ENCODE results near the gene HSPG2. TPM values are rescaled to one million over a fixed set of nuclear protein-coding genes. Genes with fewer than 3 reads are reported as not detected.

HSPG2 gene
- total RNA-seq, 1 experiment from 2014 or later: 70.4 TPM

DNA sequence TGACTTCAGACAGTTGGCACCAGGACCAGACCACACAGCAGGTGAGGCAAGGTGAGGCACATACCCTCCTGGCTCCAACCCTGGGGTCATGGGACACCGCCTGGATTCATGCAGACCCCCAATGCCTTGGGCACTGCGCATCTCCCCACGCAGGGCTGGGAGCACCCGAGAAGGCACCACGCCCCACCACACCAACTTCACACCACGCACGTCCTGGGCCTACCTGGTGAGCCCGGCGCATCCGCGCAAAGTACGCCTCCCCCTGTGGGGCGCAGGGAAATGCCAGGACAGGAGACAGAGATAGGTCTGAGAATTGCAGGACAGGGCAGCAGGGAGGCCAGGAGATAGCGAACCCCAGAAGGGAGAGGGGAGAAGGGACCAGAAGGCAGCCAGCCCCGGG, 66.5 kb downstream of the HSPG2 start:
- DNase-seq: no peak
- no peaks in the 10 kb centered on the region for H3K27me3 ChIP-seq
- no peaks in the 10 kb centered on the region for H3K9me3 ChIP-seq
- no peak overlapping the region for H3K4me3 ChIP-seq
- peaks cover 76% of the 10 kb centered on the region for H3K36me3 ChIP-seq

DNA sequence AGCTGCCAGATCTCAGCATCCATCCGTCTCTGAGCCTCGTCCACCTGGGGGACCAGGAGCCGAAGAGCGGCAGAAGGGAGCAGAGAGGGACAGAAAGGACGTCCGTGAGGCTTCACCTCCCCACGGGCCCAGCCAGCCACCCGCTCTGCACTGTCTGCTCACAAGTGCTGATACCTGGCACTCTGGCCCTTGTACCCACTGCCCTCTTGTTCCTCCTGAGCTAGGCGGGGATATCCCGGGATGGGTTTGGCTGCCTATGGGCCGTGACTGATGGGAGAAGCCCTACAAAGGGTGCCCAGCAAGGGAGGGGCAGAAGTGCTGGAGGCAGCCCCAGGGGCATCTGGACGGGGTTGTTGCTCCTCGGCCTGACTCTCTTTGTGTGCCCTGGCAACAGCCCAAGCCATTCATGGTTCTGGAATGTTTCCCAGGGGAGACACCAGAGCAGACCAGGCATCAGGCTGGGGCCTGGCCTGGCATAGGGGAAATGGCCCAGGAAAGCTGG, 67.4 kb downstream of the HSPG2 start:
- no peak overlapping the region for H3K4me3 ChIP-seq
- peak; percentile 93 for DNase-seq
- H3K36me3 ChIP-seq: peaks cover 75% of the 10 kb centered on the region
- H3K27me3 ChIP-seq: no peaks in the 10 kb centered on the region
- no peaks in the 10 kb centered on the region for H3K9me3 ChIP-seq

DNA sequence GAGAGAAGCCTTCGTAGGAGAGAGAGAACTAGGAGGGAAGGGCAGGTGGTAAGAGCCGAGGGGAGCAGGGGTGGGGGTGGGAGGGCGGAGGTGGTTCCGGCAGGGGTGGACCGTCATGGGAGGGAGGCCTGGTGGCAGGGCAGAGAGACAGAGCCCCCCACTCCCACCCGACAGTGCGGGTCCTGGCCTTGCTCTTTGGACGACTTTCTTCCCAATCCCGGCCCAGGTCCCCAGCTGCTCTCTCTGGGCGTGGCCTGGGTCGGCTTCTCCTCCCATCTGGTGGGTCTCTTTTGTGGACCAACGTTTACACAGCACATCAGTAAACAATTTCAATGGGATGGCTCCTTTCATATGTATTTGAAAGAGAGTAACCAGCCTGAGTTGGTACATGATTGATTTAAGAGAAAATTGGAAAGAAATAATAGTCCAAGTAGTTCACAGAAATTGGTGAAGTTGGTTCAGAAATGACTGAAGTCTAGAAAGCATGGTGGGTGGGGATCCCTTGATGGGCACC, 68.1 kb downstream of the HSPG2 start:
- peaks cover 75% of the 10 kb centered on the region for H3K36me3 ChIP-seq
- no peak for DNase-seq
- no peak overlapping the region for H3K4me3 ChIP-seq
- no peaks in the 10 kb centered on the region for H3K9me3 ChIP-seq
- no peaks in the 10 kb centered on the region for H3K27me3 ChIP-seq

DNA sequence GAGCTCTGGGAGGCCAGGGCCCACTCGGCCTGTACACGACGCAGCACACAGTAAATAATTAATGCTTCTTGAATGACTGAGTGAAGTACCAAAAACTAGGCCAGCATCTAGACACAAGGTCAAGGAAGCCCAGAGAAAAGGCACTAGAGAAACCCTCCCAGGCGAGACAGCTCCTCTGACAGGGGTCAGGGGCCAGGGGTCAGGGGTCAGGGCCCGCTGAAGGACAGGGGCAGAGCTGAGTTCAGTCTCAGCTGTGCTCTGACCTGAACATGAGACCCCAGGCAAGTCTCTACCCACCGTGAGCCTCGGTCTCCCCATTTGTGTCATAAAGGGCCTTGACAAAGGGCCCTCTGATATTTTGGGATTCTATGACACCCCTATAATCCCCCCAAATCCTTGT, 68.6 kb downstream of the HSPG2 start:
- H3K36me3 ChIP-seq: peaks cover 73% of the 10 kb centered on the region
- no peak for DNase-seq
- no peaks in the 10 kb centered on the region for H3K27me3 ChIP-seq
- no peak overlapping the region for H3K4me3 ChIP-seq
- no peaks in the 10 kb centered on the region for H3K9me3 ChIP-seq

DNA sequence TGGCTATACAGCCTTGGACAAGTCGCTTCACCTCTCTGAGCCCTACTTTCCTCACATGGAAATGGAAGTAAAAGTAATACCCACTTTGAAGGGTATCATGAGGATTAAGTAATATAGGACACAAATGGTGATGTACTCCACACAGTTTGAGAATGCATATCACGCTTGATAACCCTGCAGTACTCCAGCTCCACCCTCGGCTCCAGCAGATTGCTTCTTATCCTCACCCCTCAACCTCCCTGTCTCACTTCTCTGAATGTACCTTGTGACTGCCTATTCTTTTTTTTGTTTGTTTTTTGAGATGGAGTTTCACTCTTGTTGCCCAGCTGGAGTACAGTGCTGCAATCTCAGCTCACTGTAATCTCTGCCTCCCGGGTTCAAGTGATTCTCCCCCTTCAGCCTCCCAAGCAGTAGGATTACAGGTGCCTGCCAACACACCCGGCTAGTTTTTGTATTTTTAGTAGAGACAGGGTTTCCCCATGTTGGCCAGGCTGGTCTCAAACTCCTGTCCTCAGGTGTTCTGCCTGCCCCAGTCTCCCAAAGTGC, 69.6 kb downstream of the HSPG2 start:
- Histone ChIP-seq H3K27me3 (no peaks in the 10 kb centered on the region), H3K36me3 (peaks cover 65% of the 10 kb centered on the region), H3K4me3 (no peak overlapping the region), H3K9me3 (no peaks in the 10 kb centered on the region)
- no peak for DNase-seq

DNA sequence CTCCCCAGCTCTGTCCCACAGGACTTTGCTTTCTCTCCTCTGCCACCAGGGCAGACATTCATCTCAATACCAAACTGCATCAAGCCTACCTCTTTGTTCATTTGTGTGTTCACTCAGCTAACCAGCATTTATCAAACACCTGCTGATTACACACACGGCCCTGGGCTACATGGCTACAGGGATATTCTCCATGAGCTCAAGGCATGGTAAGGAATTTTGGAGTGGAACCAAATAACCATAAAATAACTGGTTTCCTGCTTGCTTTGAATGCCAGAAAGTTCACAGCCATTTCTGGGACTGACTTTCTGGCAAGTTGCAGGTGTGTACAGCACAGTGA, 70.4 kb downstream of the HSPG2 start:
- H3K36me3 ChIP-seq: peaks cover 62% of the 10 kb centered on the region

DNA sequence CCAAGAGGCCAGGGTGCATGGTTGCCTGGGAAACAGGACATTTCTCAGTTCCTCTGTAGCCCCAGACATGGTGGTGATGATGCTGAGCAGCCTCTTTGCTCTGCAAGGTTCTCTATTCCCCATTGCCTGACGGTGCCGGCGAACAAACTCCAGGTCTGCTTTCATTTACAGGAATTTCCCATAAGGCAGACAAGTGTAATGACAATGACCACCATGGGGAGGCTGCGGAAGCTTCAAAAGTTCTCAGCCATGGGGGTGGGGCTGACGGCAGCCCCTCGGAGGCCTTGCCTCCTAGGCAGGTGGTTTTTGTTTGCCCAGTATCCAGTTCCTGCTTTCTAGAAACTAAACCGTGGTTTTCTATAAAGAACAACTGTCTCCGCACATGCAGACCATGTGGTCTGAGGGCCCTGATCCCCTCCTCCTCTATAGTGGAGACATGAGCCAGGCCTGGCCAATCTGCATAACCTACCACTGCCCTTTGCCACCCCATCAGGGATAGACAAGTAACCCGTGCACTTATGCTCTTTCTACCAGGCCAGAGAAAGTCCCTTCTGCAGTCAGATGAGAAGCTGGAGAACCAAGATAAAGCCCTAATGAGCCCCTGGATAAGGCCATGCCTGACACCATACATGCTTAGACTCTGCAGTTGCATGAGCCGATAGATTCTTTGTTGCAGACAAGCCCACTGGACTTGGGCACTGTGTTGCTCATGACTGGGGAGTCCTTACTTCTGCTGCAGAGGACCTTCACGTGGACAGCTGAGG, 71.0 kb downstream of the HSPG2 start:
- no peak for DNase-seq
- no peaks in the 10 kb centered on the region for H3K9me3 ChIP-seq
- H3K4me3 ChIP-seq: no peak overlapping the region
- H3K27me3 ChIP-seq: no peaks in the 10 kb centered on the region
- peaks cover 64% of the 10 kb centered on the region for H3K36me3 ChIP-seq

More for the DNA sequence above, 70.4 kb downstream of the HSPG2 start:
- no peaks in the 10 kb centered on the region for H3K27me3 ChIP-seq
- no peaks in the 10 kb centered on the region for H3K9me3 ChIP-seq
- H3K4me3 ChIP-seq: no peak overlapping the region
- no peak for DNase-seq

DNA sequence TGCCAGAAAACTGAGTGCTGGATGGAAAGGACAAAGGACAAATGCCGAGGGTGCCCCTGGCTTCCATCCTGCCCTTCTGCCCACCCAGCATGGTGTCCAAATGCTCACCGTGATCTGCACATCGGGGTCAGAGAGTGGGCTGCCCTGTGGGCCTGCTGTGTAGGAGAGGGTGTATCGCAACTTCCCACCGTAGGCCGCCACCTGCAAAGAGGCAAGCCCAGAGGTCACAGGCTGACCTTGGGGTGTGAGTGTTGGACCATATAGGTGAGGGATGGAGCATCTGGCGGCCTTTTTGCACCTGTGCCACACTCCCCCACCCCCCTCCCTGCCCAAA, 71.5 kb downstream of the HSPG2 start:
- H3K36me3 ChIP-seq: peaks cover 67% of the 10 kb centered on the region
- no peak overlapping the region for H3K4me3 ChIP-seq
- H3K9me3 ChIP-seq: no peaks in the 10 kb centered on the region
- H3K27me3 ChIP-seq: no peaks in the 10 kb centered on the region
- DNase-seq: no peak

DNA sequence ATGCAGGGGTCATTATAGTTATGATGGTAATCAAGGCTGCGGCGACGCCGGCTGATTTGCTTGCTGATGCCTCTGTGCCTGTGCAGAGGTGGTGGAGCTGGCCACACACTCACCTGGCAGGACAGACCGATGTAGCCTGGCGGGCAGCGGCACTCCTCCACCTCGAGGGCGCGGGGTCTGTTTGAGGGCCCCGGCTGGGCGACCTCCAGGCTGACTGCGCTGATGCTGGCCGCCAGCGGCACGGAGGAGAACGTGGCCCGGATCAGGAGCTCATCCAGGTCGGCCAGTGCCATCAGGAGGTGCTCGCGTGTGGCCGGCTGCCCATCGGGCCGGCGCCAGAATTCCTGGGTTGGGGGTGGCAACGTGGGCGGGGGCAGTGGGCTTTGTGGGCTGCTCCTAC, 72.4 kb downstream of the HSPG2 start:
- Histone ChIP-seq H3K36me3 (peaks cover 69% of the 10 kb centered on the region), H3K27me3 (no peaks in the 10 kb centered on the region), H3K4me3 (no peak overlapping the region), H3K9me3 (no peaks in the 10 kb centered on the region)
- no peak for DNase-seq

DNA sequence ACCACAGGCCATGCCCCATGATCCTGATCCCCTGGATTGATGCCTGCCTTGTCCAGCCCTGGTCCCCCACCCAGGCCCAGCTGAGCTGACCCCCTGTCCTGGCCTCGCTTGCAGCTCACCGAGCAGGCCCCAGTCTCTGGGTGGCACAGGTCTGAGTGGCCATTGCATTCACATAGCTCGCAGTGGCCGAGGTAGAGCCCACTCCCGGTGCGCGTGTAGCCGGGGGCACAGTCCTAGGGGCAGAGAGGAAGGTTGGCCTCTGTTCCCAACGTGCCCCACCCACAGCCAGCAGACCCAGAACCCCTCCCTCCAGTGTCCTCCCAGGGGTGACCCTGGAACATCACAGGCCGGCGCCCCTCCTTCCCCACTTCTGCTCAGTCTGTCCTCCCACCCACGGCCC, 73.1 kb downstream of the HSPG2 start:
- H3K36me3 ChIP-seq: peaks cover 70% of the 10 kb centered on the region
- DNase-seq: no peak
- H3K27me3 ChIP-seq: no peaks in the 10 kb centered on the region
- H3K4me3 ChIP-seq: no peak overlapping the region
- no peaks in the 10 kb centered on the region for H3K9me3 ChIP-seq

DNA sequence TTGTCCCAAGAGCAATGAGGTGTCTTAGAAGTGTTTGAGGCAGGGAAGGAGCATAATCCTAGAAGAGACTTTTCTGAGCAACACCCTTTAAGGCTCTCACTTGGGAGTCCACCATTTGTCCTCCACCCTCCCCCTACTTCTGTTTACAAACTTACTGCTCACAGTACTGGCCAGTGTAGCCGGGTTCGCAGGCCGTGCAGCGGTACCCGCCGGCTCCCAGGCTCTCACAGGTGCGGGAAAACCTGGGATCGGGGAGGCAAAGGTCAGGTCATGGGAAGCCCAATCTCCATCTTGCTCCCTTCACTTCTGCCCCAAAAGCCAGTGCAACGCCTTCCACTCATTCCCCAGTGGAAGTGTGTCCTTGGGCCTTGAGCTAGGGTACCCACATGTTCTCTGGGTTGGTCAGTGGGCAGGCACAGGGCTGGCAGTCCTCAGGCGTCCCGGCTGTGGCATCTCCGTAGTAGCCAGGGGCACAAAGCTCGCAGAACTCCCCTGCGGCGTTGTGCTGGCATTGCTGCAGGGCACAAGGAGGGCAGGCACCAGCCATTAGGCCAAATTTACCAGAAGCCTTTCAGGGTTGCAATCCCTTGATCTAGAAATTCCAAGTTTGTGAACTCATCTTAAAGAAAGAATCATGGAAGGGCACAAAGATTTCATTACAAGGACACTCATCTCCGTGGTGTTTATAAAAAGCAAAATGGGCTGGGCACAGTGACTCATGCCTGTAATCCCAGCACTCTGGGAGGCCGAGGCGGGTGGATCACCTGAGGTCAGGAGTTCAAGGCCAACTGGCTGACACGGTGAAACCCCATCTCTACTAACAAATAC, 75.3 kb downstream of the HSPG2 start:
- Histone ChIP-seq H3K9me3 (no peaks in the 10 kb centered on the region), H3K36me3 (peaks cover 79% of the 10 kb centered on the region), H3K27me3 (no peaks in the 10 kb centered on the region), H3K4me3 (no peak overlapping the region)
- DNase-seq: peak; percentile 79

DNA sequence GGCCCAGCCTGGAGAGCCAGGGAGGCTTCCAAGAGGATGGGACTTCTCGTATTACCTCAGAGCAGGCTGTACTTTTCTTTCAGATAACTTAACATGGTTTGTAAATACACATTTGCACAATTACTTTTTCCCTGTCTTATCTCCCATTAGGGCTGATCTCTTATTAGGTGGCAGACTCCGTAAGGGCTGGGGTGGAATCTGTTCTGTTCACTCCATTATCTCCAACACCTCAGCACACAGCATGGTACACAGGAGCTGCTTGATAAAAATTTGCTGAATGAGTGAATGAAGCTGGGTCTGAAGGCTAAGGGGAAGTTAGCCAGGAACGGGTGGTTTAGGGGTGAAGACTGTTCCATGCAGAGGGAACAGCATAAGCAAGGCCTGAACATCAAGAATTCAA, 76.1 kb downstream of the HSPG2 start:
- peaks cover 81% of the 10 kb centered on the region for H3K36me3 ChIP-seq
- DNase-seq: no peak
- no peak overlapping the region for H3K4me3 ChIP-seq
- no peaks in the 10 kb centered on the region for H3K9me3 ChIP-seq
- H3K27me3 ChIP-seq: no peaks in the 10 kb centered on the region

DNA sequence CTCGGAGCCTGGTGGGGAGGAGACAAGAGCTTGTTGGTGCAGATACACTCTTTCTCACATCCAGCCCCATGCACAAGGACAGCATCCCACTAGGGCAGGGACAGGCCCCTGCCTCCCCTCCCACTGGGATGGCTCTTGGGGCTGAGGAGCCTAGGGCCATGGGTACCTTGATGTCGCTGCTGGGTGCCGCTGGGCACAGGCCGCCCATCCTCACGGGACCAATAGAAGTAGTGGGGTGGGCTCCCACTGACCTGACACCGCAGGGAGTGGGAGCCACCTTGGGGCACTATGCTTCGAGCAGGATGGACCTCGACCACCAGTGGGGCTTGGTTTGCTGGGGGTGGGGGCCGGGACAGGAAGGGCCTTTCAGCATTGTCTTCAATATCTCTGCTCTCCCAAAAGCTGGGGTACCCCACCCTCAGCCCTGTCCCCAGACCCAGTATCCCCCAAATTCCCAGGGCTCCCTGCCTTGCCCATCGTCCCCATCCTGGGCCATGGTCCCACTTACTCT, 77.4 kb downstream of the HSPG2 start:
- Histone ChIP-seq H3K9me3 (no peaks in the 10 kb centered on the region), H3K27me3 (no peaks in the 10 kb centered on the region), H3K4me3 (no peak overlapping the region), H3K36me3 (peaks cover 81% of the 10 kb centered on the region)
- DNase-seq: no peak

DNA sequence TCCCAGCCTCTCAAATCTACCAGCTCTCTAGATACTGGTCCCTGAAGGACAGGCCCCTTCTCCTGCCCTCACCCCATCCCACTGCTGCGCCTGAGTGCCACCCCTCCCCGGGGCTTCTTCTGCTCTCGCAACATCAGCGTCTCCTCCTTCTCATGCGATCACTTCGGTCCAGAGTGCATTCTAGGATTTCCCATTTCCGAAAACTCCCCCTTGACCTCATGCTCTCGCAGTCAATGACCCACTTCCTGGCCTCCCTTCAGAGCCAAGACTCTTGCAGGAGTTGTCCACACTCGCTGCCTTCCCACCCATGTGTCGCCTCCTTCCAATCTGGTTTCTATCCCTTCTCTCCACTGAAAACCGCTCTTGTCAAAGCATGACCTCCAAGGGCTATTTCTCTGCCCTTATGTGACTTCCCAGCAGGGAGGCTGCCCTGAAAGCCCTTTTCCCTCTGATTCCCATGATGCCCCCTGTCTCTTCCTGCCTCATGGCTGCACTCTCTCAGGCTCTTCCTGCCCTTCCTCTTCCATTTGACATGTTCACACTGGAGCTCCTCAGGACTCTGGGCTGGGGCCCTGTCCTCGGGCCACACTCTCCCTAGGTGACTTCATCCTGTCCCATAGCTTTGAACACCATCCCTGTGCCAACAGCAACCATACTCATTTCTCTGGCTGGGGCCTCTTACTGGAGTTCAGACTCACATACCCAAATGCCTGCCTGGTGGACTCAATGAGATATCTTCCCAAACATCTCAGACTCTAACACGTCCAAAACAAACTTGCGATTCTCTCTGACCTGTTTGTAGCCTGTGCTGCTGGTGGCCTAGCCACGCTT, 79.1 kb downstream of the HSPG2 start:
- peaks cover 85% of the 10 kb centered on the region for H3K36me3 ChIP-seq
- no peak overlapping the region for H3K4me3 ChIP-seq
- no peaks in the 10 kb centered on the region for H3K9me3 ChIP-seq
- DNase-seq: no peak
- H3K27me3 ChIP-seq: no peaks in the 10 kb centered on the region

DNA sequence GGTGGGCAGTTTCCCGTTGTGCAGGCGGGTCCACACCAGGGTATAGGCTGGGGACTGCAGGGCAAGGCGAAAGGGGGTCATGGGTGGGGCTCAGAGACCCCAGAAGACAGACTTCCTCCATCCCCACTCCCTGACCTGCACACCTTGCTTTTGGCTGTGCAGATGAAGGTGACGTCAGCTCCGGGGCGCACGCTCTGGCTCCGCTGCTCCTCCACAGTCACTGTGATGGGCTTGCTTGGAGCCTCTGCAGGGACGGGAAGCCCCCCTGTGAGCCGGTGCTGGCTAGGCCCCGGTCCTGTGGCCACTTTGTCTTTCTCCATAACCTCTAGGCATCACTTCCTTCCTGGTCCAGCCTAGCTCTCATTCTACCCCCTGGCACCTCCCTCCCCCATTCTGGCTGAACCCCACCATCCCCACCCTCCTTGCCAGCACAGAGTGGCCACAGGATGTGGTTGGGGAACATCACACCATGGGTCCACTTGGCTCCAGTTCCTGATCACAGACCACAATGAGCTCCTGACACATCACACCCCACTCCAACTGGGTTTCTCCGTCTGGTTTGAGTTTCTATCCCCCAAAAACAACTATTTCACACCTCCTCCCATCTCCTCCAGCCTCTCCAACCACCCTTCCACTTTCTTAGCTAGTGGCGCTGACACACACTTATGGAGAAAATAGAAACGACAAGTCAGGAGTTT, 79.8 kb downstream of the HSPG2 start:
- H3K9me3 ChIP-seq: no peaks in the 10 kb centered on the region
- H3K27me3 ChIP-seq: no peaks in the 10 kb centered on the region
- peak; percentile 63 for DNase-seq
- no peak overlapping the region for H3K4me3 ChIP-seq
- H3K36me3 ChIP-seq: peaks cover 87% of the 10 kb centered on the region
